ENCODE results near the gene CC2D2A. TPM values are rescaled to one million over a fixed set of nuclear protein-coding genes. Genes with fewer than 3 reads are reported as not detected.
A peak's percentile ranks its signal among the peaks of the same experiment; 100 is the strongest.

Gene CC2D2A
- total and polyA plus RNA-seq, 2 of the 13 experiments (the other 11 are each of a cell fraction or from before 2014, with no cell fraction given): 4.2 to 7.2 TPM

- TF ChIP-seq, protein P1, sequence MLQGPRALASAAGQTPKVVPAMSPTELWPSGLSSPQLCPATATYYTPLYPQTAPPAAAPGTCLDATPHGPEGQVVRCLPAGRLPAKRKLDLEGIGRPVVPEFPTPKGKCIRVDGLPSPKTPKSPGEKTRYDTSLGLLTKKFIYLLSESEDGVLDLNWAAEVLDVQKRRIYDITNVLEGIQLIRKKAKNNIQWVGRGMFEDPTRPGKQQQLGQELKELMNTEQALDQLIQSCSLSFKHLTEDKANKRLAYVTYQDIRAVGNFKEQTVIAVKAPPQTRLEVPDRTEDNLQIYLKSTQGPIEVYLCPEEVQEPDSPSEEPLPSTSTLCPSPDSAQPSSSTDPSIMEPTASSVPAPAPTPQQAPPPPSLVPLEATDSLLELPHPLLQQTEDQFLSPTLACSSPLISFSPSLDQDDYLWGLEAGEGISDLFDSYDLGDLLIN (CRISPR knock-in tag; IDR thresholded peaks at IDR 0.05; ENCODE audit: borderline replicate concordance): no peak
- peak; percentile 56; the same call in 1 of the 2 replicates for TF ChIP-seq ZNF891 (CRISPR knock-in tag; IDR thresholded peaks at IDR 0.05)
- TF ChIP-seq ZBTB10 (CRISPR knock-in tag; IDR thresholded peaks at IDR 0.05; ENCODE audit: borderline replicate concordance): no peak
- peak; percentile 54 for TF ChIP-seq JARID2 (CRISPR knock-in tag; IDR thresholded peaks at IDR 0.05; ENCODE audit: insufficient replicate concordance)
- TF ChIP-seq, protein P2, sequence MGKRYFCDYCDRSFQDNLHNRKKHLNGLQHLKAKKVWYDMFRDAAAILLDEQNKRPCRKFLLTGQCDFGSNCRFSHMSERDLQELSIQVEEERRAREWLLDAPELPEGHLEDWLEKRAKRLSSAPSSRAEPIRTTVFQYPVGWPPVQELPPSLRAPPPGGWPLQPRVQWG (CRISPR knock-in tag; IDR thresholded peaks at IDR 0.05; ENCODE audit: borderline replicate concordance, low read depth): no peak
- TF ChIP-seq ZNF235 (CRISPR knock-in tag; IDR thresholded peaks at IDR 0.05; ENCODE audit: borderline replicate concordance): no peak
- no peak for TF ChIP-seq ZKSCAN5 (CRISPR knock-in tag; IDR thresholded peaks at IDR 0.05)
- TF ChIP-seq ZNF614 (CRISPR knock-in tag; IDR thresholded peaks at IDR 0.05; ENCODE audit: borderline replicate concordance): no peak
- TF ChIP-seq HDAC1 (CRISPR knock-in tag; IDR thresholded peaks at IDR 0.05): peak; percentile 73
- no peak for TF ChIP-seq FOXJ3 (CRISPR knock-in tag; IDR thresholded peaks at IDR 0.05; ENCODE audit: borderline replicate concordance)
- TF ChIP-seq, protein P3, sequence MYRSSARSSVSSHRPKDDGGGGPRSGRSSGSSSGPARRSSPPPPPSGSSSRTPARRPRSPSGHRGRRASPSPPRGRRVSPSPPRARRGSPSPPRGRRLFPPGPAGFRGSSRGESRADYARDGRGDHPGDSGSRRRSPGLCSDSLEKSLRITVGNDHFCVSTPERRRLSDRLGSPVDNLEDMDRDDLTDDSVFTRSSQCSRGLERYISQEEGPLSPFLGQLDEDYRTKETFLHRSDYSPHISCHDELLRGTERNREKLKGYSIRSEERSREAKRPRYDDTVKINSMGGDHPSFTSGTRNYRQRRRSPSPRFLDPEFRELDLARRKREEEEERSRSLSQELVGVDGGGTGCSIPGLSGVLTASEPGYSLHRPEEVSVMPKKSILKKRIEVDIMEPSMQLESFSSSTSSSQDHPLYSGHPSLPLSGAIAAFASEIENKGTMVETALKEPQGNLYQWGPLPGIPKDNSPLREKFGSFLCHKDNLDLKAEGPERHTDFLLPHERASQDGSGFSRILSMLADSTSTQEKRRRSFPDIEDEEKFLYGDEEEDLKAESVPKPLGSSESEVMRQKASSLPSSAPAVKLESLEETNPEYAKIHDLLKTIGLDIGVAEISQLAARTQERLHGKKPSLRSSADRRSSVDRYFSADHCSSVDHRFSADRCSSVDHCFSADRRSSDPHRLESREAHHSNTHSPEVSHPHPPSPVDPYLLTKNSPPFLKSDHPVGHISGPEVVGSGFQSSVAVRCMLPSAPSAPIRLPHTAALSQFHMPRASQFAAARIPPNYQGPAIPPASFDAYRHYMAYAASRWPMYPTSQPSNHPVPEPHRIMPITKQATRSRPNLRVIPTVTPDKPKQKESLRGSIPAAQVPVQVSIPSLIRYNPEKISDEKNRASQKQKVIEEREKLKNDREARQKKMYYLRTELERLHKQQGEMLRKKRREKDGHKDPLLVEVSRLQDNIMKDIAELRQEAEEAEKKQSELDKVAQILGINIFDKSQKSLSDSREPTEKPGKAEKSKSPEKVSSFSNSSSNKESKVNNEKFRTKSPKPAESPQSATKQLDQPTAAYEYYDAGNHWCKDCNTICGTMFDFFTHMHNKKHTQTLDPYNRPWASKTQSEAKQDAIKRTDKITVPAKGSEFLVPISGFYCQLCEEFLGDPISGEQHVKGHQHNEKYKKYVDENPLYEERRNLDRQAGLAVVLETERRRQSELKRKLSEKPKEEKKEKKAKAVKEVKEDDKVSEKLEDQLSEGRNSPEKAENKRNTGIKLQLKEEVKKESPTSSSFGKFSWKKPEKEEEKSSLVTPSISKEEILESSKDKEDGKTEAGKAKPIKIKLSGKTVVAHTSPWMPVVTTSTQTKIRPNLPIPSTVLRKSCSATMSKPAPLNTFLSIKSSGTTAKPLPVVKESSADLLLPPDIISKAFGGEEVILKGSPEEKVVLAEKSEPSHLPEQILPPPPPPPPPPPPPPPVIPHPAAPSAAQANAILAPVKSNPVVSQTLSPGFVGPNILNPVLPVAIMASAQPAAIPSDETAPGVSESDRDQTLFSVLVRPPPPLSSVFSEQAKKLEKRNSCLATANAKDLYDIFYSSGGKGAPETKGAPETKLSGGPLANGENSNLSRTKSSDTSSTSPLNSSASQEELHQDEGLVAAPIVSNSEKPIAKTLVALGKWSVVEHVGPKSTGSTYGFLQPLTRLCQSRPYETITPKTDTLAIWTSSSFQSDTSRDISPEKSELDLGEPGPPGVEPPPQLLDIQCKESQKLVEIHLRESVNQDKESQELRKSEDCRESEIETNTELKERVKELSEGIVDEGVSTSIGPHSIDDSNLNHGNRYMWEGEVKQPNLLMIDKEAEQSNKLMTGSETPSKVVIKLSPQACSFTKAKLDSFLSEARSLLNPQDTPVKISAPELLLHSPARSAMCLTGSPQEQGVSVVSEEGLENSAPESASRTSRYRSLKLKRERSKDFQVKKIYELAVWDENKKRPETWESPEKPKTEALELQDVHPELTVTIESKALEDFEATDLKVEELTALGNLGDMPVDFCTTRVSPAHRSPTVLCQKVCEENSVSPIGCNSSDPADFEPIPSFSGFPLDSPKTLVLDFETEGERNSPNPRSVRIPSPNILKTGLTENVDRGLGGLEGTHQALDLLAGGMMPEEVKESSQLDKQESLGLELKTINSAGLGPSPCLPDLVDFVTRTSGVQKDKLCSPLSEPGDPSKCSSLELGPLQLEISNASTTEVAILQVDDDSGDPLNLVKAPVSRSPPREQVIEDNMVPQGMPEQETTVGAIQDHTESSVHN (CRISPR knock-in tag; IDR thresholded peaks at IDR 0.05): no peak
- TF ChIP-seq ZSCAN20 (CRISPR knock-in tag; IDR thresholded peaks at IDR 0.05; ENCODE audit: borderline replicate concordance): no peak
- TF ChIP-seq ZSCAN31 (CRISPR knock-in tag; IDR thresholded peaks at IDR 0.05; ENCODE audit: low read depth): no peak
- TF ChIP-seq ZNF3 (CRISPR knock-in tag; IDR thresholded peaks at IDR 0.05): no peak
- peak; percentile 53 for TF ChIP-seq TAF1 (CRISPR knock-in tag; IDR thresholded peaks at IDR 0.05)
Measured at GRCh38 chr4:15479089-15479912, 9.6 kb downstream of the CC2D2A start (continued).
